Measurements from ENCODE around the gene SLC38A10. TPM values are rescaled to one million over a fixed set of nuclear protein-coding genes. Genes with fewer than 3 reads are reported as not detected.

The SLC38A10 gene
- total and polyA plus RNA-seq, 2 donors from 2014 or later: 72.7 to 89.7 TPM

DNA sequence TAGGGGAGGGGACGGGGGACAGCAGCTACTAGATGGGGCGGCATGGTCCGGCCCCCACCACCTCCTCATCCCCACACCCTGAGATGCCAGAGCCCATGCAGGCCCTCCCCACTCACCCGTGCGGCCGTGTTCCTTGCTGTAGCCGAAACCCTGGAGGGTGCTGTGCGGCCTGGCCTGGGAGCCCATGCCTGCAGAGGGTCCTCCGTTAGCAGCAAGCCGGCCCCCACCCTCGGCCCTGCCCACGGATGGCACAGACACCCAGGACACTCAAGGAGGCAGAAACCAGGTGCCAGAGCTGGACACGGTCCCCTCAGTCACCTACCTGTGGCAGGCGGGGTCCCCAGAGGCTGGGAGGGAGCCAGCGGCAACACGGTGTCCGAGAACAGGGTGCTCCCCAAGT is 61.8 kb downstream of the SLC38A10 start:
- DNase-seq (peak in 1 of 5 donors; percentile 64), FAIRE-seq (no peak)
- Histone ChIP-seq H3K27me3 (ENCODE audit: control insufficient read depth, insufficient read depth, low read length) (no peaks in the 10 kb centered on the region), H3K4me3 (ENCODE audit: low read length in 3 of 3) (no peak overlapping the region), H3K9ac (ENCODE audit: low read length in 3 of 3) (no peak overlapping the region), H3K4me1 (ENCODE audit: control insufficient read depth in 2 of 3, insufficient read depth in 2 of 3, low read depth in 1 of 3, low read length in 3 of 3) (peaks cover 0 to 13% (median 8%) of the 10 kb centered on the region in 3 donors), H3K36me3 (ENCODE audit: control insufficient read depth in 2 of 3, insufficient read depth in 3 of 3, low read length in 3 of 3) (peaks cover 5 to 10% (median 5%) of the 10 kb centered on the region in 3 donors), H3K9me3 (ENCODE audit: control insufficient read depth in 2 of 3, insufficient read depth in 1 of 3, low read length in 3 of 3) (no peaks in the 10 kb centered on the region), H3K27ac (ENCODE audit: low read depth in 2 of 2, low read length in 2 of 2) (no peak overlapping the region)
- intact Hi-C loops (cut with DNase I): no loop called here
- TF ChIP-seq, protein P1, sequence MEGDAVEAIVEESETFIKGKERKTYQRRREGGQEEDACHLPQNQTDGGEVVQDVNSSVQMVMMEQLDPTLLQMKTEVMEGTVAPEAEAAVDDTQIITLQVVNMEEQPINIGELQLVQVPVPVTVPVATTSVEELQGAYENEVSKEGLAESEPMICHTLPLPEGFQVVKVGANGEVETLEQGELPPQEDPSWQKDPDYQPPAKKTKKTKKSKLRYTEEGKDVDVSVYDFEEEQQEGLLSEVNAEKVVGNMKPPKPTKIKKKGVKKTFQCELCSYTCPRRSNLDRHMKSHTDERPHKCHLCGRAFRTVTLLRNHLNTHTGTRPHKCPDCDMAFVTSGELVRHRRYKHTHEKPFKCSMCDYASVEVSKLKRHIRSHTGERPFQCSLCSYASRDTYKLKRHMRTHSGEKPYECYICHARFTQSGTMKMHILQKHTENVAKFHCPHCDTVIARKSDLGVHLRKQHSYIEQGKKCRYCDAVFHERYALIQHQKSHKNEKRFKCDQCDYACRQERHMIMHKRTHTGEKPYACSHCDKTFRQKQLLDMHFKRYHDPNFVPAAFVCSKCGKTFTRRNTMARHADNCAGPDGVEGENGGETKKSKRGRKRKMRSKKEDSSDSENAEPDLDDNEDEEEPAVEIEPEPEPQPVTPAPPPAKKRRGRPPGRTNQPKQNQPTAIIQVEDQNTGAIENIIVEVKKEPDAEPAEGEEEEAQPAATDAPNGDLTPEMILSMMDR (IDR thresholded peaks at IDR 0.05; ENCODE audit: borderline replicate concordance, extremely low read depth, insufficient read depth): no peak

DNA sequence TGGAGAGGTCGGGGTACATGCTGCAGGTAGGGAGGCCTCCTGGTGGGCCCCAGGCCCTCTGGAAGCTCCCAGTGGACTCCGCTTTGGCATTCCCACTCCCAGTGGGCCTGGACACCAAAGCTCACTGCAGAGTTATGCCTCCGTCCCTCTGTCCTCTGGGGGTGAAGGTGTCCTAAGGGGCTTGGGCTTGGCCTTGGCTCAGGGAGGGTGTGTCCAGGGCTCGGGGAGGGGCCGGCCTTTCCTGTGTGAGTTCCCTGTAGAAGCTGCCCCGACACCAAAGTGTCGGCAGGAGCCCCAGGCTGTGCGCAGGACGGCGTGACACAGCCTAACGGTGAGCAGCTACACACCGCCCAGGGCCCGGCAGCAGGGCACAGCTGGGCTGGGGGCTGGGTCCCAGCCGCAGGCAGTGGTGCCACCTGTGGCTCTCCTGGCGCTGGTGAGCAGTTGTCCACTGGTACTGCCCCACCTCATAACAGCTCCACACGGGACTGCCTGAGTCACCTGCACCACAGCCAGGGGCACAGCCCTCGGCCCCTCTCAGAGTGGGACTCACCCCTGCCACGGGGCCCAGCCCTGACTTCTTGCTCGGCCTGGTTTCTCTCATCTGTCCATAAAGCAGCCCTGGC is 62.4 kb downstream of the SLC38A10 start:
- intact Hi-C loops (cut with DNase I): no loop called here

DNA sequence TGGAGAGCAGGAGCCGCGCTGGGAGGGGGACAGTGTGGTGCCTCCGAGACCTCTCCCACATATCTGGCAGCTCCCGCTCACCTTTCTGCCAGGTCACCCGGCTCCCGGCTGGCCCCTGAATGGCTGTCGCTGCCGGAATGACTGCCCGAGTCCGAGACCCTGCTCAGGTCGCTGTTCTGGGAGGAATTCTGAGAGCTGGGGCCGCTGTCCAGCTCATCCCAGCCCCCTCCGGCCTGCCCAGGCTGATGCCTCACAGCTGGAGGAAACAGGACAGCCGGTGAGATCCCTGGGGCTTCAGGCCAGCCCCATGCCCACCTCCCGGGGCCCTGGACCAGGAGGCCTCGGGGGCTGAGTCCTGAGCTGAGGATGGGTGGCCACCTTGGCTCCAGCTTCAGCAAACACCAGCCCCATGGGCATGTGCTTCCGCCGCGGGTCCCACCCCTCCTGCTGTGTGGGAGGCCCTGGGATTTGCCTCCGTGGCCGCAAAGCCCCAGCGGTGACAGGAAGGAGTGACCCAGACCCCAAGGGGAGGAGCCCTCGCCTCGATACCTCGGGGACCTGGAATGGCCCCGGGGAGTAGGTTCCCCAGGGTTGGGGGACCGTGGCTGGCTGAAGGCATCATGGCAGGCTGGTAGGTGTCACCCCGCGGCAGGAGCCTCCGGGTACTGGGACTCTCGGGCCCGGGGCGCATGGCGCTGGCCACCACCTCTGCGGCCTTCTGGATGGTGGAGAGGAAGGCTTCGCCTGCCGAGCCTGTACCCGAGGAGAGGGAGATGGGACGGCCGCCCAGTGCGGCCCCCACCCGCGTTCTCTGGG is 63.1 kb downstream of the SLC38A10 start:
- H3K27ac ChIP-seq (ENCODE audit: low read depth in 2 of 2, low read length in 2 of 2): no peak overlapping the region
- H3K4me1 ChIP-seq (ENCODE audit: control insufficient read depth in 2 of 3, insufficient read depth in 2 of 3, low read depth in 1 of 3, low read length in 3 of 3): no peaks in the 10 kb centered on the region
- H3K36me3 ChIP-seq (ENCODE audit: control insufficient read depth in 2 of 3, insufficient read depth in 3 of 3, low read length in 3 of 3): peaks cover 5 to 10% (median 5%) of the 10 kb centered on the region in 3 donors
- no peak overlapping the region for H3K9ac ChIP-seq (ENCODE audit: low read length in 3 of 3)
- FAIRE-seq: no peak
- TF ChIP-seq, protein P1 (IDR thresholded peaks at IDR 0.05; ENCODE audit: borderline replicate concordance, extremely low read depth, insufficient read depth): no peak
- peak in 1 of 5 donors; percentile 70 for DNase-seq
- intact Hi-C loops (cut with DNase I): no loop called here
- H3K9me3 ChIP-seq (ENCODE audit: control insufficient read depth in 2 of 3, insufficient read depth in 1 of 3, low read length in 3 of 3): no peaks in the 10 kb centered on the region
- H3K27me3 ChIP-seq (ENCODE audit: control insufficient read depth, insufficient read depth, low read length): no peaks in the 10 kb centered on the region
- H3K4me3 ChIP-seq (ENCODE audit: low read length in 3 of 3): no peak overlapping the region

More for the DNA sequence above, 62.4 kb downstream of the SLC38A10 start:
- TF ChIP-seq, protein P1 (IDR thresholded peaks at IDR 0.05; ENCODE audit: borderline replicate concordance, extremely low read depth, insufficient read depth): no peak
- no peak for FAIRE-seq
- H3K36me3 ChIP-seq (ENCODE audit: control insufficient read depth in 2 of 3, insufficient read depth in 3 of 3, low read length in 3 of 3): peaks cover 5 to 10% (median 5%) of the 10 kb centered on the region in 3 donors
- H3K27ac ChIP-seq (ENCODE audit: low read depth in 2 of 2, low read length in 2 of 2): no peak overlapping the region
- H3K9ac ChIP-seq (ENCODE audit: low read length in 3 of 3): no peak overlapping the region
- peaks cover 0 to 7% (median 5%) of the 10 kb centered on the region in 3 donors for H3K4me1 ChIP-seq (ENCODE audit: control insufficient read depth in 2 of 3, insufficient read depth in 2 of 3, low read depth in 1 of 3, low read length in 3 of 3)
- H3K9me3 ChIP-seq (ENCODE audit: control insufficient read depth in 2 of 3, insufficient read depth in 1 of 3, low read length in 3 of 3): no peaks in the 10 kb centered on the region
- peak in 1 of 5 donors; percentile 66 for DNase-seq
- no peaks in the 10 kb centered on the region for H3K27me3 ChIP-seq (ENCODE audit: control insufficient read depth, insufficient read depth, low read length)
- H3K4me3 ChIP-seq (ENCODE audit: low read length in 3 of 3): no peak overlapping the region

Measured in kidney (tissue), 14 donors.